Ramos (cell line): Measurements from ENCODE around the gene PSMC6.
"Not testable (repeated sequence)": the region's sequence is repeated elsewhere in the genome, so short reads cannot be mapped to it uniquely, and the experiment has no call there.

Experiments used
- in situ Hi-C: fragments of 300-500 bp; cut with MboI; formaldehyde crosslinking; loops from one replicate; pipeline ENCODE4 v1.14.3; 2022; ENCODE audit warnings: low sequenced_read_pairs; ENCODE audit not compliant: unreplicated experiment

The PSMC6 gene

GRCh38 chr14:52711666-52712065 lies 4.7 kb downstream of the PSMC6 start:
- in situ Hi-C loops, result no loop called here

GRCh38 chr14:52716155-52716554 lies 9.2 kb downstream of the PSMC6 start:
- in situ Hi-C loops, result no loop called here

GRCh38 chr14:52723514-52724359 lies 16.7 kb downstream of the PSMC6 start:
- in situ Hi-C loops, result no loop called here

GRCh38 chr14:52724360-52724644 lies 17.3 kb downstream of the PSMC6 start:
- in situ Hi-C loops, result no loop called here

GRCh38 chr14:52727509-52727908 lies 20.5 kb downstream of the PSMC6 start:
- in situ Hi-C loops, result not testable (repeated sequence)

- in situ Hi-C loops, result not testable (repeated sequence)
Measured at GRCh38 chr14:52729035-52729434, 22.0 kb downstream of the PSMC6 start.

- in situ Hi-C loops, result no loop called here
Measured at GRCh38 chr14:52729585-52729924, 22.6 kb downstream of the PSMC6 start.

- in situ Hi-C loops, result no loop called here
Measured at GRCh38 chr14:52729925-52730708, 23.1 kb downstream of the PSMC6 start, which contains the start of gene STYX. STYX (plus strand) TSS chr14:52730166; CDS start chr14:52730475, 309 bp downstream.

- in situ Hi-C loops, result no loop called here
Measured at GRCh38 chr14:52730709-52731111, 23.7 kb downstream of the PSMC6 start.

- in situ Hi-C loops, result no loop called here
Measured at GRCh38 chr14:52733824-52734223, 26.8 kb downstream of the PSMC6 start.

- in situ Hi-C loops, result no loop called here
Measured at GRCh38 chr14:52735921-52736489, 29.0 kb downstream of the PSMC6 start.

GRCh38 chr14:52738409-52738808 lies 31.4 kb downstream of the PSMC6 start:
- in situ Hi-C loops, result no loop called here

GRCh38 chr14:52740751-52741150 lies 33.8 kb downstream of the PSMC6 start:
- in situ Hi-C loops, result no loop called here

GRCh38 chr14:52741865-52742264 lies 34.9 kb downstream of the PSMC6 start:
- in situ Hi-C loops, result no loop called here

GRCh38 chr14:52748647-52749292 lies 41.8 kb downstream of the PSMC6 start:
- in situ Hi-C loops, result no loop called here

- in situ Hi-C loops, result no loop called here
Measured at GRCh38 chr14:52755607-52756316, 48.8 kb downstream of the PSMC6 start.

GRCh38 chr14:52759145-52759544 lies 52.1 kb downstream of the PSMC6 start:
- in situ Hi-C loops, result no loop called here

- in situ Hi-C loops, result not testable (repeated sequence)
Measured at GRCh38 chr14:52762923-52763322, 55.9 kb downstream of the PSMC6 start.

GRCh38 chr14:52767058-52767833 lies 60.2 kb downstream of the PSMC6 start:
- in situ Hi-C loops, result no loop called here
